Keratinocyte (primary cell): ENCODE results near the gene P2RX7.

ENCODE experiments used
- CTCF ChIP-seq, 3 experiments: IDR thresholded peaks in 1 of 3; conservative IDR thresholded peaks in 1 of 3; optimal IDR thresholded peaks in 1 of 3; 2 replicates in 2 of 3; 3 replicates in 1 of 3; pipeline versions ENCODE3 to v1.5.1; 2011; ENCODE audit warnings: low read length in 3 of 3, mild to moderate bottlenecking in 3 of 3, moderate library complexity in 2 of 3, control low read depth in 1 of 3, inconsistent platforms in 1 of 3; ENCODE audit not compliant: insufficient read depth in 2 of 3; ENCODE audit errors: extremely low read depth in 1 of 3
- EZH2 ChIP-seq: IDR thresholded peaks from one replicate; pipeline ENCODE4 v1.6.1; 2012; ENCODE audit warnings: inconsistent platforms, mild to moderate bottlenecking, low read length, moderate library complexity

- TF ChIP-seq CTCF (optimal IDR thresholded peaks at IDR 0.05 in 1 of 3, IDR thresholded peaks at IDR 0.05 in 1 of 3, conservative IDR thresholded peaks at IDR 0.05 in 1 of 3; ENCODE audit: extremely low read depth in 1 of 3, insufficient read depth in 2 of 3, low read length in 3 of 3), result no peak
- TF ChIP-seq EZH2, result no peak
These were observed 57.0 kb downstream of the P2RX7 start for GRCh38 chr12:121189619-121190155.
